PC-9 (cell line): ENCODE measurements around the gene CLCA1. TPM values are rescaled to one million over a fixed set of nuclear protein-coding genes. Genes with fewer than 3 reads are reported as not detected.

Source experiments
- BruUV-seq: library from RNA; stranded (reverse); fragments of 400-500 nt; replicated peaks from 2 replicates; lab custom pipeline; 2021; lab: Mats Ljungman, UMichigan
- CTCF ChIA-PET: fragments of 300-600 bp; sonication (Branson Sonifier 250); formaldehyde crosslinking; loops from one replicate; lab custom pipeline; 2022; ENCODE audit warnings: antibody characterized with exemption; lab: Charles Lee
- POLR2A ChIA-PET: fragments of 300-600 bp; sonication (Branson Sonifier 250); formaldehyde crosslinking; loops from one replicate; lab custom pipeline; 2022; ENCODE audit warnings: antibody characterized with exemption; ENCODE audit not compliant: unreplicated experiment; lab: Charles Lee
- DNase-seq, 2 experiments: peaks; one replicate each; pipeline versions ENCODE4 v3.0.0 to v3.0.0-alpha.2; 2015 to 2022; ENCODE audit warnings: mixed read lengths in 1 of 2
- H2AFZ ChIP-seq: fragments of 200-600 bp; sonication (generic); 2 replicates; pipeline ENCODE4 v1.8.1; 2017; ENCODE audit warnings: antibody characterized with exemption
- H3F3A ChIP-seq: fragments of 200-600 bp; sonication (generic); 2 replicates; pipeline ENCODE4 v1.8.1; 2017; ENCODE audit warnings: antibody characterized with exemption, mild to moderate bottlenecking, low read depth; ENCODE audit not compliant: insufficient read depth
- H3K27ac ChIP-seq: fragments of 200-600 bp; sonication (generic); 2 replicates; pipeline ENCODE4 v1.6.1; 2016; ENCODE audit warnings: mixed run types
- H3K27me3 ChIP-seq: fragments of 200-600 bp; sonication (generic); 2 replicates; pipeline ENCODE4 v1.6.1; 2016; ENCODE audit warnings: low read depth, mixed run types; ENCODE audit not compliant: insufficient read depth
- H3K36me3 ChIP-seq: fragments of 200-600 bp; sonication (generic); 2 replicates; pipeline ENCODE4 v1.6.1; 2016; ENCODE audit warnings: low read depth, mixed run types
- H3K4me1 ChIP-seq: fragments of 200-600 bp; sonication (generic); replicated peaks from 2 replicates; pipeline ENCODE4 v1.6.1; 2016; ENCODE audit warnings: mixed run types; ENCODE audit not compliant: insufficient read depth
- H3K4me2 ChIP-seq: fragments of 200-600 bp; sonication (generic); 2 replicates; pipeline ENCODE4 v1.6.1; 2017; ENCODE audit warnings: mixed run types
- H3K4me3 ChIP-seq: fragments of 200-600 bp; sonication (generic); 2 replicates; pipeline ENCODE4 v1.6.1; 2016; ENCODE audit warnings: mixed run types
- H3K79me2 ChIP-seq: fragments of 200-600 bp; sonication (generic); 2 replicates; pipeline ENCODE4 v1.6.1; 2017; ENCODE audit warnings: low read depth, mixed run types
- H3K9me2 ChIP-seq: fragments of 200-600 bp; sonication (generic); 2 replicates; pipeline ENCODE4 v1.8.1; 2017; ENCODE audit warnings: mild to moderate bottlenecking; ENCODE audit not compliant: insufficient read depth
- H3K9me3 ChIP-seq: fragments of 200-600 bp; sonication (generic); 2 replicates; pipeline ENCODE4 v1.8.1; 2016; ENCODE audit warnings: low read depth; ENCODE audit not compliant: insufficient read depth
- H4K20me1 ChIP-seq: fragments of 200-600 bp; sonication (generic); 2 replicates; pipeline ENCODE4 v1.8.1; 2017; ENCODE audit not compliant: insufficient read depth
- EZH2 ChIP-seq: fragments of 200-600 bp; sonication (generic); IDR thresholded peaks from 2 replicates; pipeline ENCODE4 v1.8.0; 2017; ENCODE audit warnings: antibody characterized with exemption, low read depth
- intact Hi-C: fragments of 100-400 bp; cut with micrococcal nuclease; formaldehyde crosslinking; loops from one replicate; pipeline ENCODE4 v1.10.0; 2022; ENCODE audit not compliant: unreplicated experiment
- total RNA-seq: library from RNA; stranded (reverse); gene quantifications from 2 replicates; pipeline ENCODE4 v1.2.3, GENCODE V29; 2021
- TF ChIP-seq, protein P1 (sequence below): fragments of 200-600 bp; sonication (generic); conservative IDR thresholded peaks from 2 replicates; pipeline ENCODE4 v1.6.1; 2017; ENCODE audit warnings: mixed run types, antibody characterized with exemption, mild to moderate bottlenecking, moderate library complexity

Gene CLCA1
- total RNA-seq, 1 experiment from 2014 or later: not detected

GRCh38 chr1:86423473-86423872 lies 45.3 kb upstream of the CLCA1 start:
- BruUV-seq: no TSS peak
- ChIA-PET POLR2A (no interaction called here), CTCF (no interaction called here)
- no peaks in the 10 kb centered on the region; the same call in 1 of the 2 replicates for H3K9me2 ChIP-seq
- H3K27ac ChIP-seq: no peak overlapping the region
- no peaks in the 10 kb centered on the region for H4K20me1 ChIP-seq
- no peaks in the 10 kb centered on the region for H3K79me2 ChIP-seq
- H3F3A ChIP-seq: no peaks in the 10 kb centered on the region
- no peaks in the 10 kb centered on the region for H3K36me3 ChIP-seq
- no peaks in the 10 kb centered on the region for H3K27me3 ChIP-seq
- 0 out of 2 replicates have a peak, but pooled peaks cover 9% of the 10 kb centered on the region for H3K9me3 ChIP-seq
- peaks cover 29% of the 10 kb centered on the region for H3K4me1 ChIP-seq
- H3K4me3 ChIP-seq: no peak overlapping the region
- H3K4me2 ChIP-seq: no peak overlapping the region
- no peak overlapping the region for H2AFZ ChIP-seq
- TF ChIP-seq, protein P1, sequence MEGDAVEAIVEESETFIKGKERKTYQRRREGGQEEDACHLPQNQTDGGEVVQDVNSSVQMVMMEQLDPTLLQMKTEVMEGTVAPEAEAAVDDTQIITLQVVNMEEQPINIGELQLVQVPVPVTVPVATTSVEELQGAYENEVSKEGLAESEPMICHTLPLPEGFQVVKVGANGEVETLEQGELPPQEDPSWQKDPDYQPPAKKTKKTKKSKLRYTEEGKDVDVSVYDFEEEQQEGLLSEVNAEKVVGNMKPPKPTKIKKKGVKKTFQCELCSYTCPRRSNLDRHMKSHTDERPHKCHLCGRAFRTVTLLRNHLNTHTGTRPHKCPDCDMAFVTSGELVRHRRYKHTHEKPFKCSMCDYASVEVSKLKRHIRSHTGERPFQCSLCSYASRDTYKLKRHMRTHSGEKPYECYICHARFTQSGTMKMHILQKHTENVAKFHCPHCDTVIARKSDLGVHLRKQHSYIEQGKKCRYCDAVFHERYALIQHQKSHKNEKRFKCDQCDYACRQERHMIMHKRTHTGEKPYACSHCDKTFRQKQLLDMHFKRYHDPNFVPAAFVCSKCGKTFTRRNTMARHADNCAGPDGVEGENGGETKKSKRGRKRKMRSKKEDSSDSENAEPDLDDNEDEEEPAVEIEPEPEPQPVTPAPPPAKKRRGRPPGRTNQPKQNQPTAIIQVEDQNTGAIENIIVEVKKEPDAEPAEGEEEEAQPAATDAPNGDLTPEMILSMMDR: no peak
- no peak for DNase-seq
- intact Hi-C loops: no loop called here

DNA sequence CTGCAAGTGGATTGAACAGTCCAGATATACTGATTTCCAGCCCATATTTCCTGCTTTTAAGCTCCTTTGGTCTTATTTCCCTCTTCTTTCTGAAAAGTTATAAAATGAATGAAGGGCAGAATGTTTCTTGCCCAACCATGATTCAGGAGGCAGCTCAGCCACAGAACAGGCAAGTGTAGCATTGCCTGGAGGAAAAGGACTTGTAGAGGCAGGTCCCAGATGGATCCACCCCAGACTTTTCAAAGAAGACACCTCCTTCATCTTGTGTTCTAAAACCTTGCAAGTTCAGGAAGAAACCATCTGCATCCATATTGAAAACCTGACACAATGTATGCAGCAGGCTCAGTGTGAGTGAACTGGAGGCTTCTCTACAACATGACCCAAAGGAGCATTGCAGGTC lies 44.9 kb upstream of the CLCA1 start, which contains the start of gene CLCA2:
CLCA2 (plus strand) TSS at position 299 of the 400 bp plus-strand sequence; CDS start at position 376, 77 bp downstream.
- ChIA-PET CTCF (no interaction called here), POLR2A (no interaction called here)
- Histone ChIP-seq H4K20me1 (no peaks in the 10 kb centered on the region), H3F3A (no peaks in the 10 kb centered on the region; the same call in 1 of the 2 replicates), H3K27me3 (no peaks in the 10 kb centered on the region), H2AFZ (no peak within 1 kb of the TSS), H3K9me3 (0 out of 2 replicates have a peak, but pooled peaks cover 12% of the 10 kb centered on the region), H3K9me2 (no peaks in the 10 kb centered on the region; the same call in 1 of the 2 replicates), H3K36me3 (no peaks in the 10 kb centered on the region), H3K4me1 (peaks cover 32% of the 10 kb centered on the region), H3K27ac (no peak within 1 kb of the TSS), H3K79me2 (no peaks in the 10 kb centered on the region), H3K4me2 (no peak within 1 kb of the TSS), H3K4me3 (no peak within 1 kb of the TSS)
- intact Hi-C loops: no loop called here
- TF ChIP-seq, protein P1: no peak
- TF ChIP-seq EZH2: no peak
- BruUV-seq: no TSS peak
- DNase-seq: no peak

GRCh38 chr1:86429122-86429725 lies 39.5 kb upstream of the CLCA1 start:
- peaks cover 22% of the 10 kb centered on the region; the same call in 1 of the 2 replicates for H3K9me3 ChIP-seq
- peaks cover 24% of the 10 kb centered on the region for H3F3A ChIP-seq
- intact Hi-C loops: no loop called here
- no TSS peak for BruUV-seq
- H3K4me2 ChIP-seq: peak overlapping the region; percentile 68
- no peaks in the 10 kb centered on the region for H3K79me2 ChIP-seq
- peak overlapping the region; percentile 44 for H2AFZ ChIP-seq
- H3K27me3 ChIP-seq: no peaks in the 10 kb centered on the region
- peak overlapping the region; percentile 87 for H3K27ac ChIP-seq
- no peak for TF ChIP-seq EZH2
- TF ChIP-seq, protein P1: no peak
- ChIA-PET POLR2A (no interaction called here), CTCF (interaction anchor here (0.6 kb wide), 1 partner anchor 275 kb away, joined by 3 read pairs; the partner anchor contains the start of gene SH3GLB1)
- peaks cover 36% of the 10 kb centered on the region for H3K4me1 ChIP-seq
- 0 out of 2 replicates have a peak overlapping the region, but pooled peaks have one; percentile 3 for H3K4me3 ChIP-seq
- H4K20me1 ChIP-seq: no peaks in the 10 kb centered on the region
- no peak for DNase-seq
- no peaks in the 10 kb centered on the region for H3K9me2 ChIP-seq
- H3K36me3 ChIP-seq: no peaks in the 10 kb centered on the region
